GM12864 (cell line): ENCODE measurements around the gene PI4KB.

ENCODE experiments used
- DNase-seq: peaks from one replicate; pipeline ENCODE4 v3.0.0-alpha.2; 2011; ENCODE audit warnings: low read depth
- H3K4me3 ChIP-seq: 2 replicates; pipeline ENCODE4 v1.5.1; 2011; ENCODE audit warnings: mild to moderate bottlenecking, low read depth, low read length, control low read depth
- TF ChIP-seq, protein P1 (sequence below): IDR thresholded peaks from 2 replicates; pipeline ENCODE4 v1.5.1; 2011; ENCODE audit warnings: low read depth, mild to moderate bottlenecking, moderate library complexity, low read length, control low read depth, inconsistent platforms; ENCODE audit errors: missing control alignments

PI4KB gene

GRCh38 chr1:151273924-151274466, 53.2 kb downstream of the PI4KB start:
- no peak for DNase-seq
- TF ChIP-seq, protein P1, sequence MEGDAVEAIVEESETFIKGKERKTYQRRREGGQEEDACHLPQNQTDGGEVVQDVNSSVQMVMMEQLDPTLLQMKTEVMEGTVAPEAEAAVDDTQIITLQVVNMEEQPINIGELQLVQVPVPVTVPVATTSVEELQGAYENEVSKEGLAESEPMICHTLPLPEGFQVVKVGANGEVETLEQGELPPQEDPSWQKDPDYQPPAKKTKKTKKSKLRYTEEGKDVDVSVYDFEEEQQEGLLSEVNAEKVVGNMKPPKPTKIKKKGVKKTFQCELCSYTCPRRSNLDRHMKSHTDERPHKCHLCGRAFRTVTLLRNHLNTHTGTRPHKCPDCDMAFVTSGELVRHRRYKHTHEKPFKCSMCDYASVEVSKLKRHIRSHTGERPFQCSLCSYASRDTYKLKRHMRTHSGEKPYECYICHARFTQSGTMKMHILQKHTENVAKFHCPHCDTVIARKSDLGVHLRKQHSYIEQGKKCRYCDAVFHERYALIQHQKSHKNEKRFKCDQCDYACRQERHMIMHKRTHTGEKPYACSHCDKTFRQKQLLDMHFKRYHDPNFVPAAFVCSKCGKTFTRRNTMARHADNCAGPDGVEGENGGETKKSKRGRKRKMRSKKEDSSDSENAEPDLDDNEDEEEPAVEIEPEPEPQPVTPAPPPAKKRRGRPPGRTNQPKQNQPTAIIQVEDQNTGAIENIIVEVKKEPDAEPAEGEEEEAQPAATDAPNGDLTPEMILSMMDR = no peak
- H3K4me3 ChIP-seq = no peak overlapping the region

GRCh38 chr1:151267760-151268159, 59.5 kb downstream of the PI4KB start:
- DNase-seq = no peak
- no peak overlapping the region for H3K4me3 ChIP-seq
- TF ChIP-seq, protein P1 = no peak

DNA sequence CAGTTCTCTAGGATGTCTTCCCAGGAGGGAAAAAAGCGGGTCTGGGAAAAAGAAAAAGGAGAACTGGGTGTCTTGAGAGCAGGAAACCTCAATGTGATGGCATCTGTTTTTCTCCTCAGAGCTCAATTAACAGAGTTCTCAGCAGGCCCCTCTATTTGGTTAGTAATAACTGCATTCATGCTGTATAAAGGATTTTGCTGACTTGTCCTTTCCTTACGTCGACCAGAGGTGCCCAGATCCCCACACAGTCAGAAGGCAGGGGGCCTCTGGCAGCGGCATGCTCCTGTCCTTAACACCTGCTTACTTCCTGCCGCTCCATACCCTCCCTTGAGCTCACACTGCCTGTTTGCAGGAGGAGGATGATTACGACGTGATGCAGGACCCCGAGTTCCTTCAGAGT, 60.4 kb downstream of the PI4KB start:
- H3K4me3 ChIP-seq = no peak overlapping the region
- no peak for DNase-seq
- TF ChIP-seq, protein P1 = no peak

DNA sequence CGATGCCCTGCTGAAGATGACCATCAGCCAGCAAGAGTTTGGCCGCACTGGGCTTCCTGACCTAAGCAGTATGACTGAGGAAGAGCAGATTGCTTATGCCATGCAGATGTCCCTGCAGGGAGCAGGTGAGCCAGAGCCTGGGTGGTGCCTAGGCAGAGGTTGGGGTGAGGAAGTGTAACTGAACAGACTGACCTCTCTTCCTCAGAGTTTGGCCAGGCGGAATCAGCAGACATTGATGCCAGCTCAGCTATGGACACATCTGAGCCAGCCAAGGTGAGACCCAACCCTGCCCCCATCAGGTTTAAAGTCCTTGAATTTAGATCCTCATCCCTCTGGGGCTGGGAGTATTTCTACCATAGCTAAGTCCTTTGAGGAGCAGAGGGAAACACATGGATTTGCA, 60.9 kb downstream of the PI4KB start:
- no peak for DNase-seq
- H3K4me3 ChIP-seq = no peak overlapping the region
- TF ChIP-seq, protein P1 = no peak

GRCh38 chr1:151265446-151266236, 61.6 kb downstream of the PI4KB start:
- H3K4me3 ChIP-seq = no peak overlapping the region
- TF ChIP-seq, protein P1 = no peak
- DNase-seq = no peak

DNA sequence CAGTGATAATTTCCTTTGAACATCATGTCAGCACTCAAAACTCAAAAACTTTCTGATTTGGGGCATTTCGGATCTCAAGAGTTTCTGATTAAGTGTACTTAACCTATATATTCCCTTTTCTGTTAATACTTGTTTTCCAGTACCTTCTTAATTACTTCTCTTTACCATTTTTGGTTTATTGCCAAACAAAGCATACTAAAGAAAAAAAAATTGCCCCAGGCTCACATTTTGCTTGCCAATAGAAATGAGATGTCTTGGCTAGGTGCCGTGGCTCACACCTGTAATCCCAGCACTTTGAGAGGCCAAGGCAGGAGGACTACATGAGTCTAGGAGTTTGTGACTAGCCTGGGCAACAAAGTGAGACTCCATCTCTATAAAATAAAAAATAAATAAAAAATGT, 67.9 kb downstream of the PI4KB start:
- DNase-seq = no peak
- TF ChIP-seq, protein P1 = no peak
- H3K4me3 ChIP-seq = no peak overlapping the region

GRCh38 chr1:151255381-151255780, 71.8 kb downstream of the PI4KB start:
- H3K4me3 ChIP-seq = peak overlapping the region; percentile 74
- no peak for DNase-seq
- TF ChIP-seq, protein P1 = no peak
